PFSK-1 (cell line): ENCODE data around the gene SETBP1.

Experiments
- FOXP2 ChIP-seq: optimal IDR thresholded peaks from 2 replicates; pipeline ENCODE3; 2011; ENCODE audit warnings: borderline replicate concordance, control low read depth, inconsistent platforms; ENCODE audit not compliant: insufficient read depth; ENCODE audit errors: extremely low read length, extremely low read depth
- POLR2AphosphoS5 ChIP-seq: IDR thresholded peaks from 2 replicates; pipeline ENCODE4 v1.6.1; 2012; ENCODE audit warnings: low read depth, mild to moderate bottlenecking, control low read depth, low read length, moderate library complexity
- REST ChIP-seq, 2 experiments: IDR thresholded peaks; 2 replicates each; pipeline versions ENCODE4 v1.6.1 to v1.8.0; 2011 to 2012; ENCODE audit warnings: low read depth in 2 of 2, low read length in 2 of 2, control low read depth in 1 of 2, inconsistent platforms in 1 of 2, mild to moderate bottlenecking in 1 of 2, moderate library complexity in 1 of 2; ENCODE audit not compliant: insufficient read depth in 1 of 2
- SIN3A ChIP-seq: IDR thresholded peaks from 2 replicates; pipeline ENCODE4 v1.6.1; 2012; ENCODE audit warnings: mild to moderate bottlenecking, low read length, moderate library complexity, borderline replicate concordance; ENCODE audit not compliant: insufficient read depth
- TAF1 ChIP-seq: IDR thresholded peaks from 2 replicates; pipeline ENCODE4 v1.6.1; 2012; ENCODE audit warnings: low read length, control low read depth, borderline replicate concordance; ENCODE audit not compliant: insufficient read depth

SETBP1 gene

GRCh38 chr18:44816477-44816876, 135.8 kb downstream of the SETBP1 start:
- TF ChIP-seq TAF1 = no peak
- TF ChIP-seq POLR2AphosphoS5 = no peak
- TF ChIP-seq FOXP2 = no peak
- no peak for TF ChIP-seq SIN3A

- no peak for TF ChIP-seq TAF1
- TF ChIP-seq SIN3A = no peak
- TF ChIP-seq FOXP2 = no peak
- TF ChIP-seq POLR2AphosphoS5 = no peak
- TF ChIP-seq REST (IDR thresholded peaks at IDR 0.05; ENCODE audit: insufficient read depth in 1 of 2, low read depth in 2 of 2, low read length in 2 of 2) = no peak
Observed at GRCh38 chr18:44817831-44818473, 137.3 kb downstream of the SETBP1 start.

GRCh38 chr18:44818668-44819403, 138.1 kb downstream of the SETBP1 start:
- no peak for TF ChIP-seq SIN3A
- no peak for TF ChIP-seq POLR2AphosphoS5
- TF ChIP-seq REST (IDR thresholded peaks at IDR 0.05; ENCODE audit: insufficient read depth in 1 of 2, low read depth in 2 of 2, low read length in 2 of 2) = no peak
- TF ChIP-seq FOXP2 = no peak
- TF ChIP-seq TAF1 = no peak

GRCh38 chr18:44819944-44820510, 139.3 kb downstream of the SETBP1 start:
- TF ChIP-seq REST (IDR thresholded peaks at IDR 0.05; ENCODE audit: insufficient read depth in 1 of 2, low read depth in 2 of 2, low read length in 2 of 2) (no peak), TAF1 (no peak), POLR2AphosphoS5 (no peak), SIN3A (no peak), FOXP2 (no peak)

GRCh38 chr18:44821924-44822323, 141.2 kb downstream of the SETBP1 start:
- TF ChIP-seq SIN3A (no peak), REST (IDR thresholded peaks at IDR 0.05; ENCODE audit: insufficient read depth in 1 of 2, low read depth in 2 of 2, low read length in 2 of 2) (no peak), POLR2AphosphoS5 (no peak)
